ENCODE results near the gene PEX5.
"Not testable (repeated sequence)": the region's sequence is repeated elsewhere in the genome, so short reads cannot be mapped to it uniquely, and the experiment has no call there.

Gene PEX5

GRCh38 chr12:7209958-7210357 is 20.5 kb downstream of the PEX5 start:
- no peak overlapping the region for H3K4me3 Mint-ChIP-seq
- H3K9me3 Mint-ChIP-seq = no peaks in the 10 kb centered on the region
- DNase-seq (no peak), ATAC-seq (replicated peaks) (no peak)
- H3K4me1 Mint-ChIP-seq (ENCODE audit: low read depth in 2 of 2) = no peaks in the 10 kb centered on the region
- H3K36me3 Mint-ChIP-seq (ENCODE audit: insufficient read depth) = peaks cover 31% of the 10 kb centered on the region
- no peak overlapping the region for H3K27ac Mint-ChIP-seq
- no peaks in the 10 kb centered on the region for H3K27me3 Mint-ChIP-seq

GRCh38 chr12:7210642-7211151 is 21.2 kb downstream of the PEX5 start:
- ATAC-seq (replicated peaks) (no peak), DNase-seq (no peak)
- Mint-ChIP-seq H3K9me3 (no peaks in the 10 kb centered on the region), H3K36me3 (ENCODE audit: insufficient read depth) (peaks cover 31% of the 10 kb centered on the region), H3K4me1 (ENCODE audit: low read depth in 2 of 2) (no peaks in the 10 kb centered on the region), H3K4me3 (no peak overlapping the region), H3K27me3 (no peaks in the 10 kb centered on the region), H3K27ac (no peak overlapping the region)

GRCh38 chr12:7212678-7213077 is 23.2 kb downstream of the PEX5 start:
- peaks cover 18% of the 10 kb centered on the region for H3K36me3 Mint-ChIP-seq (ENCODE audit: insufficient read depth)
- H3K4me1 Mint-ChIP-seq (ENCODE audit: low read depth in 2 of 2) = no peaks in the 10 kb centered on the region
- no peaks in the 10 kb centered on the region for H3K9me3 Mint-ChIP-seq
- no peaks in the 10 kb centered on the region for H3K27me3 Mint-ChIP-seq
- DNase-seq (no peak), ATAC-seq (replicated peaks) (no peak)
- no peak overlapping the region for H3K4me3 Mint-ChIP-seq
- H3K27ac Mint-ChIP-seq = no peak overlapping the region

- H3K27ac Mint-ChIP-seq, DNase-seq: not testable (repeated sequence)
- H3K36me3 Mint-ChIP-seq (ENCODE audit: insufficient read depth) = peaks cover 12% of the 10 kb centered on the region
These were observed 24.3 kb downstream of the PEX5 start for GRCh38 chr12:7213745-7214144.

GRCh38 chr12:7217475-7218069 is 28.1 kb downstream of the PEX5 start:
- Mint-ChIP-seq H3K9me3 (no peaks in the 10 kb centered on the region), H3K27me3 (no peaks in the 10 kb centered on the region), H3K4me3 (no peak overlapping the region), H3K4me1 (ENCODE audit: low read depth in 2 of 2) (no peaks in the 10 kb centered on the region), H3K36me3 (ENCODE audit: insufficient read depth) (no peaks in the 10 kb centered on the region), H3K27ac (no peak overlapping the region)
- DNase-seq (no peak), ATAC-seq (replicated peaks) (no peak)

More at GRCh38 chr12:7213745-7214144, 24.3 kb downstream of the PEX5 start:
- ATAC-seq (replicated peaks); H3K9me3 Mint-ChIP-seq; H3K27me3 Mint-ChIP-seq; H3K4me1 Mint-ChIP-seq (ENCODE audit: low read depth in 2 of 2); H3K4me3 Mint-ChIP-seq: not testable (repeated sequence)

- Mint-ChIP-seq H3K4me1 (ENCODE audit: low read depth in 2 of 2) (no peaks in the 10 kb centered on the region), H3K9me3 (no peaks in the 10 kb centered on the region), H3K27me3 (no peaks in the 10 kb centered on the region), H3K27ac (no peak overlapping the region), H3K4me3 (no peak overlapping the region), H3K36me3 (ENCODE audit: insufficient read depth) (no peaks in the 10 kb centered on the region)
- ATAC-seq (replicated peaks) (peak; percentile 61), DNase-seq (peak; percentile 67 to 75 (median 68))
These were observed 30.2 kb downstream of the PEX5 start for GRCh38 chr12:7219599-7220243.

GRCh38 chr12:7221486-7221885 is 32.0 kb downstream of the PEX5 start:
- H3K27ac Mint-ChIP-seq = no peak overlapping the region

GRCh38 chr12:7229741-7230140 is 40.3 kb downstream of the PEX5 start:
- H3K27ac Mint-ChIP-seq = no peak overlapping the region
- no peak overlapping the region for H3K4me3 Mint-ChIP-seq
- no peaks in the 10 kb centered on the region for H3K4me1 Mint-ChIP-seq (ENCODE audit: low read depth in 2 of 2)
- H3K36me3 Mint-ChIP-seq (ENCODE audit: insufficient read depth) = no peaks in the 10 kb centered on the region
- peaks cover 47 to 50% of the 10 kb centered on the region in 2 donors for H3K27me3 Mint-ChIP-seq
- ATAC-seq (replicated peaks) (no peak), DNase-seq (no peak)
- H3K9me3 Mint-ChIP-seq = no peaks in the 10 kb centered on the region

More at GRCh38 chr12:7221486-7221885, 32.0 kb downstream of the PEX5 start:
- Mint-ChIP-seq H3K9me3 (no peaks in the 10 kb centered on the region), H3K27me3 (no peaks in the 10 kb centered on the region), H3K36me3 (ENCODE audit: insufficient read depth) (no peaks in the 10 kb centered on the region), H3K4me1 (ENCODE audit: low read depth in 2 of 2) (no peaks in the 10 kb centered on the region), H3K4me3 (no peak overlapping the region)
- DNase-seq = no peak
- no peak for ATAC-seq (replicated peaks)

- DNase-seq (no peak), ATAC-seq (replicated peaks) (no peak)
These were observed 52.0 kb downstream of the PEX5 start for GRCh38 chr12:7241404-7242005.

GRCh38 chr12:7242176-7243101 is 53.0 kb downstream of the PEX5 start:
- H3K36me3 Mint-ChIP-seq (ENCODE audit: insufficient read depth) = peaks cover 4% of the 10 kb centered on the region
- no peak overlapping the region for H3K27ac Mint-ChIP-seq
- ATAC-seq (replicated peaks) (no peak), DNase-seq (no peak)
- H3K9me3 Mint-ChIP-seq = no peaks in the 10 kb centered on the region
- H3K4me1 Mint-ChIP-seq (ENCODE audit: low read depth in 2 of 2) = no peaks in the 10 kb centered on the region
- peaks cover 23% of the 10 kb centered on the region in 2 donors for H3K27me3 Mint-ChIP-seq
- H3K4me3 Mint-ChIP-seq = no peak overlapping the region

More at GRCh38 chr12:7241404-7242005, 52.0 kb downstream of the PEX5 start:
- no peak overlapping the region for H3K27ac Mint-ChIP-seq
- H3K4me3 Mint-ChIP-seq = no peak overlapping the region
- no peaks in the 10 kb centered on the region for H3K4me1 Mint-ChIP-seq (ENCODE audit: low read depth in 2 of 2)
- no peaks in the 10 kb centered on the region for H3K9me3 Mint-ChIP-seq
- peaks cover 23% of the 10 kb centered on the region in 2 donors for H3K27me3 Mint-ChIP-seq
- peaks cover 4% of the 10 kb centered on the region for H3K36me3 Mint-ChIP-seq (ENCODE audit: insufficient read depth)

- H3K4me1 Mint-ChIP-seq (ENCODE audit: low read depth in 2 of 2); H3K36me3 Mint-ChIP-seq (ENCODE audit: insufficient read depth); H3K27ac Mint-ChIP-seq; H3K9me3 Mint-ChIP-seq; H3K4me3 Mint-ChIP-seq; DNase-seq; ATAC-seq (replicated peaks): not testable (repeated sequence)
- peaks cover 8 to 36% of the 10 kb centered on the region in 2 donors for H3K27me3 Mint-ChIP-seq
These were observed 62.0 kb downstream of the PEX5 start for GRCh38 chr12:7251328-7251996.

GRCh38 chr12:7259060-7259459 is 69.6 kb downstream of the PEX5 start:
- DNase-seq (no peak), ATAC-seq (replicated peaks) (no peak)
- H3K4me1 Mint-ChIP-seq (ENCODE audit: low read depth in 2 of 2) = no peaks in the 10 kb centered on the region
- no peak overlapping the region for H3K27ac Mint-ChIP-seq
- no peaks in the 10 kb centered on the region for H3K9me3 Mint-ChIP-seq
- H3K4me3 Mint-ChIP-seq = no peak overlapping the region
- H3K36me3 Mint-ChIP-seq (ENCODE audit: insufficient read depth) = no peaks in the 10 kb centered on the region
- peaks cover 24 to 27% of the 10 kb centered on the region in 2 donors for H3K27me3 Mint-ChIP-seq

Data from effector memory CD8-positive, alpha-beta T cell (primary cell).